ENCODE measurements around the gene LPAR1.

DNA sequence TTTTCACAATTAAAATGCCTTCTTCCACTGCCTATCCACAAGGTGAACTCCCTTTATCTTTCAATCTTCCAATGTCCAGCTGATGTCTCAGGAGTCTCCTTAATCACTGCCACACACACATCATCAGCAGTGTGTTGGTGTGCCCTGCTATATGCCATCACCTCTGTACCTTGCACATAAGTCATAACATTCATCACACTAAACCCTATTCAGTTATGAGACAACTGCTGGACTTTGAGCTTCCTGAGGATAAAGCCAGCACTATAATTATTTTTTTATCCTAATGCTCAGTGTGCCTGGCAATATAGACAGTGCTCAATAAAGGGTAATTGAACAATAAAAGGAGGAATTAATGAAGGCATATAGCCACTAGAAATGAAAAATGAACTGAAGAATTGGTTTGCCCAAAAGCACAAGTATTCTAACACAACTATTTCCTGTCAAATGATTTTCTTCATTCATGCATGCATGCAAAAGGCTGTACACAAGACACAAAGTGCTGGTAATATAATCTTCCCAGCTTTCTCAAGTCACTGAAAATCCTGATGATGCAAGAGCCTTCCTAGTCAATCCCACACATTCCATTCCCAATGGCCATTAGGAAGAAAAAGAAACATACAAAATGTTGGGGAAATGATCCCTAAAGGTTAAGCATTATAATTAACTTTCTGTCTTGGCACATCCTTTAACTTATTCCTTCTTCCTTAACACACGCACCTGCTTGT is 32.4 kb downstream of the LPAR1 start:
- TF ChIP-seq, protein P1, sequence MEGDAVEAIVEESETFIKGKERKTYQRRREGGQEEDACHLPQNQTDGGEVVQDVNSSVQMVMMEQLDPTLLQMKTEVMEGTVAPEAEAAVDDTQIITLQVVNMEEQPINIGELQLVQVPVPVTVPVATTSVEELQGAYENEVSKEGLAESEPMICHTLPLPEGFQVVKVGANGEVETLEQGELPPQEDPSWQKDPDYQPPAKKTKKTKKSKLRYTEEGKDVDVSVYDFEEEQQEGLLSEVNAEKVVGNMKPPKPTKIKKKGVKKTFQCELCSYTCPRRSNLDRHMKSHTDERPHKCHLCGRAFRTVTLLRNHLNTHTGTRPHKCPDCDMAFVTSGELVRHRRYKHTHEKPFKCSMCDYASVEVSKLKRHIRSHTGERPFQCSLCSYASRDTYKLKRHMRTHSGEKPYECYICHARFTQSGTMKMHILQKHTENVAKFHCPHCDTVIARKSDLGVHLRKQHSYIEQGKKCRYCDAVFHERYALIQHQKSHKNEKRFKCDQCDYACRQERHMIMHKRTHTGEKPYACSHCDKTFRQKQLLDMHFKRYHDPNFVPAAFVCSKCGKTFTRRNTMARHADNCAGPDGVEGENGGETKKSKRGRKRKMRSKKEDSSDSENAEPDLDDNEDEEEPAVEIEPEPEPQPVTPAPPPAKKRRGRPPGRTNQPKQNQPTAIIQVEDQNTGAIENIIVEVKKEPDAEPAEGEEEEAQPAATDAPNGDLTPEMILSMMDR (IDR thresholded peaks at IDR 0.05; ENCODE audit: insufficient read depth, low read length): no peak
- TF ChIP-seq POLR2AphosphoS5 (IDR thresholded peaks at IDR 0.05; ENCODE audit: low read depth): no peak
